Pancreas (tissue), 10 donors: ENCODE data around the gene IPO7. TPM values are rescaled to one million over a fixed set of nuclear protein-coding genes. Genes with fewer than 3 reads are reported as not detected.

Experiments used
- ATAC-seq, 4 donors: fragments of 200-7000 bp; cut with Tn5 transposase; one replicate each; pipeline versions ENCODE4 v1.8.0 to v1.9.1; 2020; ENCODE audit warnings: mild to moderate bottlenecking in 4 of 4, moderate library complexity in 4 of 4
- DNase-seq, 6 donors: peaks; one replicate each; pipeline ENCODE4 v3.0.0-alpha.2; 2020
- FAIRE-seq: peaks from 2 replicates; lab custom pipeline; 2012; peaks lifted over from hg19 to GRCh38; lab: Jason Lieb, UNC
- H3K27ac ChIP-seq, 4 donors: fragments of 200-600 bp; sonication (generic); 1 replicate in 3 of 4; 2 replicates in 1 of 4; pipeline versions ENCODE4 v1.5.0 to v1.8.0; 2020
- H3K27me3 ChIP-seq, 4 donors: fragments of 200-600 bp; one replicate each; pipeline ENCODE4 v1.8.0; 2021
- H3K36me3 ChIP-seq, 3 donors: fragments of 200-600 bp; sonication (generic) in 1 of 3; one replicate each; pipeline versions ENCODE4 v1.5.0 to v1.8.0; 2020 to 2021
- H3K4me1 ChIP-seq, 3 donors: fragments of 200-600 bp; one replicate each; pipeline ENCODE4 v1.8.0; 2021
- H3K4me3 ChIP-seq, 4 donors: fragments of 200-600 bp; sonication (generic) in 2 of 4; one replicate each; pipeline versions ENCODE4 v1.5.0 to v1.8.0; 2020 to 2021
- H3K9me3 ChIP-seq, 4 donors: fragments of 200-600 bp; one replicate each; pipeline ENCODE4 v1.8.0; 2021
- CTCF ChIP-seq, 4 donors: fragments of 200-600 bp; sonication (generic) in 3 of 4; IDR thresholded peaks; one replicate each; pipeline versions ENCODE4 v1.5.0 to v1.8.0; 2021; ENCODE audit warnings: antibody characterized with exemption in 4 of 4
- WGBS, 2 donors: extraction: QIAGEN DNeasy Blood & Tissue Kit; methylation state at CpG; one replicate each; pipeline ENCODE4 v1.1.7; 2013; 5-methylcytosine and 5-hydroxymethylcytosine counted together
- intact Hi-C, 3 donors: fragments of 100-400 bp; cut with DNase I; formaldehyde crosslinking; loops; one replicate each; pipeline versions ENCODE4 v1.11.1 to v1.14.2; 2022
- polyA plus RNA-seq, 2 donors: library from polyadenylated mRNA; stranded (reverse); fragments of 200-250 nt; gene quantifications; one replicate each; pipeline ENCODE4 v1.2.3, GENCODE V29; 2013
- total RNA-seq, 6 donors: library from RNA; stranded (reverse); fragmentation: NEBNext Ultra II Directional in 4 of 6; extraction: Animal tissue kit (Norgen Biotek cat#: 25700) in 4 of 6; gene quantifications; one replicate each; pipeline versions ENCODE4 v1.2.1 to v1.2.4, GENCODE V29; 2021 to 2023
- donor health status: healthy with polysubstance abuse.
- donor health status: DM: no; HTN: no; CAD: no; lungs with moderate emphysema.
- donor health status: DM: no; HTN: no; CAD: no.
- donor health status: control.
- donor health status: control.
- donor health status: Bipolar disorder and iron deficiency.
- donor health status: DM: yes; HTN: yes; CAD: no.
- donor health status: DM: no; HTN: no; CAD: no.
- donor health status: DM: no; HTN: no; CAD: no.
- donor health status: DM: yes; HTN: yes; CAD: no.

Gene IPO7
- total and polyA plus RNA-seq, 8 donors, result 12.7 to 64.1 (median 42.9) TPM

DNA sequence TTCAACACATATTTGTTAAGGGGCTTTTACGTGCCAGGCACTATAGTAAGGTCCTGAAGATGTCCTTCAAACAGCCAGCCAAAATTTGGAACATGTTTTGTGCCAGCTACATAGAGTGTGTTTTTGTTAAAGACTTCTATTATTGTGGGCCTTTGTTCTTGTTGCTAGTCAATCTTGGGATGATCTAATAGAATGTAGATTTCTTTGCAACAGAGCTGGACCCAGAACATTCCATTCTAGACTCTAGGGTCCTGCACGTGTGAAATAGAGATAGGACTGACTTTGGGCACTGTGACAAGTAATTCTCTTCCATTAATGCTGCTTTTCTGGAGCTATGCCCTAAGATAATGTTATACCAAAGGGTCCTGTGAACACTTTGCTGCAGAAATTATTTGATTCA is 16.9 kb upstream of the IPO7 start:
- Histone ChIP-seq H3K4me3 (no peak overlapping the region), H3K27ac (no peak overlapping the region), H3K36me3 (no peaks in the 10 kb centered on the region), H3K9me3 (no peaks in the 10 kb centered on the region), H3K4me1 (no peaks in the 10 kb centered on the region), H3K27me3 (no peaks in the 10 kb centered on the region)
- FAIRE-seq (no peak), DNase-seq (no peak), ATAC-seq (no peak)
- TF ChIP-seq CTCF (IDR thresholded peaks at IDR 0.05), result no peak
- intact Hi-C loops, result no loop called here
- WGBS, 2 donors, result 40 to 49% methylated on average over 2 of the region's 2 CpGs

DNA sequence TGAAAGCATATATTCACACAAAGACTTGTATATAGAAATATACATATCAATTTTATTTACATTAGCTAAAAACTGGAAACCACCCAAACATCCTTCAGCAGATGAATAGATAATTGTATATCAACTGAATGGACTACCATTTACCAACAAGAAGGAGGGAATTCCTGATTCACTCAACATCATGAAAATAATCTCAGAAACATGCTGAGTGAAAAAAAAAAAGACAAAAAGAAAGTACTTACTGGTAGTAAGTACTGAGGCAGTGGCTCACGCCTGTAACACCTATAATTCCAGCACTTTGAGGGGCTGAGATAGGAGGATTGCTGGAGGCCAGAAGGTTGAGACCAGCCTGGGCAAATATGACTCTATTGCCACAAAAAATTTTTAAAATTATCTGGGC is 7.4 kb upstream of the IPO7 start:
- no peaks in the 10 kb centered on the region for H3K4me1 ChIP-seq
- 77 to 92% methylated on average over 1 of the region's 1 CpG for WGBS, 2 donors
- TF ChIP-seq CTCF (IDR thresholded peaks at IDR 0.05), result no peak
- no peaks in the 10 kb centered on the region for H3K9me3 ChIP-seq
- H3K36me3 ChIP-seq, result no peaks in the 10 kb centered on the region
- no peaks in the 10 kb centered on the region for H3K27me3 ChIP-seq
- intact Hi-C loops, result no loop called here
- no peak overlapping the region for H3K4me3 ChIP-seq
- H3K27ac ChIP-seq, result no peak overlapping the region
- DNase-seq (no peak), FAIRE-seq (no peak), ATAC-seq (no peak)

DNA sequence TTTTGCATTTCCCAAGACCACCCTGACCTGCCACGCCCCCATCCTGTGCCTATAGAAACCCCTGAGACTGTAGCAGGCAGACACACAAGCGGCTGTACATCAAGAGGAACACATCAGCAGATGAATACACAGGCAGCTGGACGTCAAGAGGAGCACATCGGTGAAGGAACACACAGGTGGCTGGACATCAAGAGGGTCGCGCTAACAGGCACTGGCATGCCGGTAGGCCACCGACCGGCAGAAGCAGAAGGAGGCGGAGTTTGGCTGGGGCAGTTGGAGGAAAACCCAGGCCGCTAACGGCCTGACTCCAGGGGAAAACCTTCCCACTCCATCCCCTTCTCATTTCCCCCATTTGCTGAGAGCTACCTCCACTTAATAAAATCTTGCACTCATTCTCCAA is 5.4 kb upstream of the IPO7 start:
- no peak for DNase-seq
- H3K36me3 ChIP-seq, result no peaks in the 10 kb centered on the region
- 86 to 90% methylated on average over 12 of the region's 12 CpGs for WGBS, 2 donors

DNA sequence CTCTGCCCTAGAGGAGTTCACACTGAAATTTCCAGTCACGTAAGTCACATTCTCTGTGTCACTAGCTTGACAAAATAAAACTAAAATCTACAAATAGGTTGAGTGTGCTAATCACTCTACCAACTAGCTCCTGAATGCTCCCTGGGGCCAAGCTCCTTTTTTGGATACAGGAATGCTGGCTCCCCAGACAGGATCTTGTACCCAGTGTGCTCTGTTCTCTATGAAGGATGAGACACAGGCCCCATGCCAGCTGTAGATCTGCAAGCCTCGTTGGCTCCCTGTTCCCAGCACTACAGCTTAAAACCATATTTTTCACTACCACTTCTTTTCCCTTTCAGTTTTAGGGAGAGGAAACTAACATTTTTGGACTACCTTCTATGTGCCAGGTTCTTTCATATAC is 3.7 kb upstream of the IPO7 start:
- Histone ChIP-seq H3K4me3 (no peak overlapping the region), H3K4me1 (peaks cover 0 to 4% (median 3%) of the 10 kb centered on the region in 3 donors), H3K9me3 (no peaks in the 10 kb centered on the region), H3K27me3 (no peaks in the 10 kb centered on the region), H3K36me3 (no peaks in the 10 kb centered on the region), H3K27ac (no peak overlapping the region)
- ATAC-seq (no peak), DNase-seq (no peak), FAIRE-seq (no peak)
- intact Hi-C loops, result no loop called here
- no peak for TF ChIP-seq CTCF (IDR thresholded peaks at IDR 0.05)
- WGBS, 2 donors, result 65 to 71% methylated on average over 2 of the region's 2 CpGs

More for the DNA sequence above, 5.4 kb upstream of the IPO7 start:
- intact Hi-C loops, result no loop called here
- H3K4me1 ChIP-seq, result no peaks in the 10 kb centered on the region
- ATAC-seq (no peak), FAIRE-seq (no peak)
- H3K27me3 ChIP-seq, result no peaks in the 10 kb centered on the region
- no peak for TF ChIP-seq CTCF (IDR thresholded peaks at IDR 0.05)
- no peaks in the 10 kb centered on the region for H3K9me3 ChIP-seq
- no peak overlapping the region for H3K4me3 ChIP-seq
- no peak overlapping the region for H3K27ac ChIP-seq

DNA sequence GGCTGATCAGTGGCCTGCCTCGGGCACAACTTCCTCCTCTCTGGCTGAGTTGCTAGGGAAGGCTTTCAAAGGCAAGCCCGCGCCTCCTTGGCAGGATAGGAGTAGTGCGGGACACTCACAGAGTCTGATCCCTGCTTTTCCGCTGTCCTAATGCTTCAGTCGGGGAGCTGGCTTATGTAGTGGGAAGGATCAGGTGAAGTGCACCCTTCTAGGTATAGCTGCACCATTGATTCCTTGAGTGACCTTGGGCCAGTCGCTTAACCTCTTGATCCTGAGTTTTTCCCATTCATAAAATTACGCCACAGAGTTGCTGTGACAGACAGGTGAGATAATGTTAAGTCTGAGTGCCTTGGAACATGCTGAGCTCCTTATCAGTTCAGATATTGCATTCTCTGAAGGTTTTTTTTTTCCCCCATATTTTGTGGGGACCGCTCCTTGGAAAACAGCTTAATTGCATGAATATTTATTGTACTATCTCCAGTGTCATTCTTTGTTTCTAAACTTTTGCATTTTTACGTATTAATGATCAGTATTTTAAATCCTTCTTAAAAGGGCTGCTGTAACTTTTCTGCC is 961 bp downstream of the IPO7 start:
- peak; percentile 66 to 74 (median 72) for ATAC-seq
- H3K27me3 ChIP-seq, result no peaks in the 10 kb centered on the region
- H3K9me3 ChIP-seq, result no peaks in the 10 kb centered on the region
- peak in 2 of 6 donors; percentile 47 to 48 for DNase-seq
- peak overlapping the region; percentile 74 to 93 (median 80) for H3K4me3 ChIP-seq
- TF ChIP-seq CTCF (IDR thresholded peaks at IDR 0.05), result no peak
- peaks cover 0 to 21% (median 11%) of the 10 kb centered on the region in 3 donors for H3K4me1 ChIP-seq
- FAIRE-seq, result no peak
- WGBS, 2 donors, result 2% methylated on average over 10 of the region's 10 CpGs
- H3K36me3 ChIP-seq, result no peaks in the 10 kb centered on the region
- H3K27ac ChIP-seq, result peak overlapping the region; percentile 84 to 92 (median 86)
- intact Hi-C loops, result no loop called here
